ENCODE results near the gene DPT. TPM values are rescaled to one million over a fixed set of nuclear protein-coding genes. Genes with fewer than 3 reads are reported as not detected.
A peak's percentile ranks its signal among the peaks of the same experiment; 100 is the strongest.
"Not testable (repeated sequence)": the region's sequence is repeated elsewhere in the genome, so short reads cannot be mapped to it uniquely, and the experiment has no call there.

Gene DPT
- not detected in 2 replicates for total RNA-seq (2014; rRNA removed; shearing (Covaris generic))

GRCh38 chr1:168728473-168729404 lies at the start of gene DPT:
Gene DPT, minus strand, starts transcription at chr1:168729206. Its CDS starts 32 bp downstream, at chr1:168729174.
- in situ Hi-C loops (cut with HindIII; ENCODE audit: low sequenced_read_pairs): no loop called here
- no peak for DNase-seq (ENCODE audit: low spot score)

DNA sequence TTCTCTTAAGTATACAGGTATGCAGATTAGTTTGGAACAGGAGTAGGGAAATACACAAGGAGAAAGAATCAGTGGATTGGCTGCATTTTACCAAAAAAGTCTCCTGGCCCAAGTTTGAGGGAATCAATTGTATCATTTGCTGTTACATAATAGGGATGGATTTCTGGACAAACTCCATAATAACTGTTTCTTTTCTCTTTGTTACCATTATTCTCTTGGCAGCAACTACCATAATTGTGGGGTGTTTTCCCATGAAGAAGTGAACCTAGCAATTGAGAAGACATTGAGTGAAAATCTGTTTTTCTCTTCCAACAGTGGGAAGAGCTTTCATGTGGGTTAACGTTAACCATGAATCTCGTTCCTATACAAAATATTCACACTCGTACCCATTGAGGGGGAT lies 46.4 kb upstream of the DPT start:
- no peak for DNase-seq (ENCODE audit: low spot score)
- in situ Hi-C loops (cut with HindIII; ENCODE audit: low sequenced_read_pairs): no loop called here

DNA sequence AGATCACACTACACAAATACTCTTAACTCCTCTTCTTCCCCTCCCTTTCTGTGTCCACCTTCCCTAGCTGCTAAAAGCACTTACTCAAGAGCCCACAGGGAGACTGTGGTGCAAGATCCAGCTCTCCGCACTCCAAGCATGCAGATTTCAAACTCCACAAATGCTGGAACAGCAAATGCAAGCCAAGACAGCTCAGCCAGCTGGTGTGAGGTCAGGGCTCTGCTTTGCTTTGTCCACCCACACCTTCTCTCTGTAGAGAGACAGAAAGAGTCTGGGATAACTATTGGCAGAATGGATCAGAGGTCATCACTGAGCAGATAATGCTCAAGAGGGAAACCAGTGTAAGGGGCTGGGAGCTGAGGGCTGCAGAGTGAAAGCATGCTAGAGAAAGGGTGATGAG lies 45.2 kb upstream of the DPT start:
- in situ Hi-C loops (cut with HindIII; ENCODE audit: low sequenced_read_pairs): no loop called here
- no peak for DNase-seq (ENCODE audit: low spot score)

GRCh38 chr1:168772428-168773060 lies 43.5 kb upstream of the DPT start:
- no peak for DNase-seq (ENCODE audit: low spot score)

DNA sequence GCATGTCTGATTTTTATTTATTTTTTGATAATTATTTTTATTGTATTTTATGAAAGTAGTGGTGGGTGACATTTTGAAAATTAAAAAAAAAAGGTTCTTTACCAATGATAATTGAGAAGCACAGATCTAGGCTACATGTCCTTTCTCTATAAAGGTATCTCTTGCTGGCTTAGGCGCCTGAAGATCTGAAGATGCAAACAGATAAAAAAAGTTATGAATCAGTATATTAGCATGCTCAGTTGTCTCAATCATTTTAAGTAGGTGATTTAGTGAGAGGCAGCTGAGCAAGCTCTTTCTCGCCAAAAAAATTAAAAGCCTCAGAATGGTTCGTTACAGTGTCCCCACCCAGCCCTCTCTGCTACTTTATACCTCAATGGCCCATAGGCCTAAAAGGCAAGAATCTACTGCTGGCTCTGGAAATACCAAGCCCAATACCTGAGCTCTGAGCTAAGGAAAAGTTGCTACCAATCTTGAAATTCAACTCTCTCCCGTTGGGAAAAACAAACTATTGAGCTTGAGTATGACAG lies 42.2 kb upstream of the DPT start:
- DNase-seq (ENCODE audit: low spot score): no peak
- in situ Hi-C loops (cut with HindIII; ENCODE audit: low sequenced_read_pairs): no loop called here

More at GRCh38 chr1:168772428-168773060, 43.5 kb upstream of the DPT start:
- in situ Hi-C loops (cut with HindIII; ENCODE audit: low sequenced_read_pairs): no loop called here

GRCh38 chr1:168769893-168770292 lies 40.9 kb upstream of the DPT start:
- in situ Hi-C loops (cut with HindIII; ENCODE audit: low sequenced_read_pairs); DNase-seq (ENCODE audit: low spot score): not testable (repeated sequence)

- DNase-seq (ENCODE audit: low spot score): peak; percentile 11
- in situ Hi-C loops (cut with HindIII; ENCODE audit: low sequenced_read_pairs): no loop called here
Measured at GRCh38 chr1:168767894-168768584, 39.0 kb upstream of the DPT start.

DNA sequence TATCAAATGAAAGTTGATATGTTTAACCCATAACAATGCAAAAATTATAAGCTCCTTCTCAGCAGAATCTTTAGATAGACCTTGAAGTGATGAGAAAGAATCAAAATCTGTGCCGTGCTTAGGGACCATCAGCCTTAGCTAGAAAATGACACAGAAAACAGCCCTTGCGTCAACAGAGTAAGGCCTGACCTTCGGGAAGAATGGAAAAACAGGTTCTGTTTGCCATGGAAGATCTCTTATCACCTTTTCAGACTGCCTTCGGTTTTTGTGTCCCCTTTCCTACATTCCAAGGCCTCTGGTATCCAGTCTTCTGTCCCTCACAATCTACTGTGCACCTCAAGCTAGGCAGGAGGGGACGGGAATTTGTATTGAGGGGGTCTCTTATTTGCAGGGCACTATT lies 37.6 kb upstream of the DPT start:
- in situ Hi-C loops (cut with HindIII; ENCODE audit: low sequenced_read_pairs): no loop called here
- DNase-seq (ENCODE audit: low spot score): no peak

DNA sequence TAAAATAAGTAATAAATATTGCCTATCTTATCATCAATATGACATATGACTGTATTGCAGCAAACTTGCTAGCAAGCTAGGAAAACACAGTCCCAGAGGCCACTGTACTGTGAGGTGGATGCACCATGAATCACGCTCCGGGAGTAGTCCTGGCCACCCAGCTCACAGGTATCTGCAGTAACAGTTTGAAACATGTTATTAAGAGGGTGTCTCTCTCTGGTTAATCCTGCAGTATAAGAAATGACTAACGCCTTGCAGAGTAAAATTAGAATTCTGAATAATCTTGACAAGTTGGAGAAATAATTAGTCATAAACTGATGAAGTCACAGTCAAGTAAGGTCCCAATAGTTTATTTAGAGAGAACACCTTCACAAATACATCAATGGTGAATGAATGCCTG lies 34.0 kb upstream of the DPT start:
- no peak for DNase-seq (ENCODE audit: low spot score)
- in situ Hi-C loops (cut with HindIII; ENCODE audit: low sequenced_read_pairs): no loop called here

GRCh38 chr1:168762473-168762872 lies 33.5 kb upstream of the DPT start:
- no peak for DNase-seq (ENCODE audit: low spot score)
- in situ Hi-C loops (cut with HindIII; ENCODE audit: low sequenced_read_pairs): no loop called here

DNA sequence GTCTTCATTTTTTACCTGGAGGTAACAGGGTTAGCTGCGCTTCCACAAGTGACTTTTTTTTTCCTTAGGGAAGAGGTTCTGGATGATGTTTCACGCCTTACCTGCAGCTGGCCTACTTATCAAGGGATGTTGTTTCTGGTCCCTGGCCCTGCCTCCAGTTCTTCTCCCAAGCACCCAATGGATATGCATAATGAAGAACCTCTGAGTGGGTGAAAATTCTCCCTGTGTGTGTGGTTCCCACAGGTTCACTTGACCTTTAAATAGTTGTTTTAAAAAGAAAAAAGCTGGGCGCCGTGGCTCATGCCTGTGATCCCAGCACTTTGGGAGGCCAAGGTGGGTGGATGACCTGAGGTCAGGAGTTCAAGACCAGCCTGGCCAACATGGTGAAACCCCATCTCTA lies 31.8 kb upstream of the DPT start:
- no peak for DNase-seq (ENCODE audit: low spot score)
- in situ Hi-C loops (cut with HindIII; ENCODE audit: low sequenced_read_pairs): no loop called here

DNA sequence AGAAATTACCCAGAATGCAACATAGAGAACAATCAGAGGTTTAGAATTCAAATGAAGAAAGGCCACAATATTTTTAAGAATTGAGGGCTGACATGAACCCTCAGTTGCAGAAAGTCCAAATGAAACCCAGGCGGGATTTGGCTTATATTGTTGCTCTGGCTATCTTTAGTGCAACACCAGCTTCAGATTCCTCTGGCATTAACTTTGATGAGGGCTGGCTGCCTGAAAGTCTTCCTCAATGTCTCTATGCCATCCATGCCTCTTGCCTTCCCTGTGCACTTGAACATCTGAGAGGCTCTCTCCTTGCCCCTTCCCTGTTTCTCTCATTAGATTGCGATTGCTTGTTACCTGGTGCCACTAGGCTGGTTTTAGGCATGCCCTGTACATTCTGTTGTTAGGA lies 31.2 kb upstream of the DPT start:
- in situ Hi-C loops (cut with HindIII; ENCODE audit: low sequenced_read_pairs): no loop called here
- no peak for DNase-seq (ENCODE audit: low spot score)

DNA sequence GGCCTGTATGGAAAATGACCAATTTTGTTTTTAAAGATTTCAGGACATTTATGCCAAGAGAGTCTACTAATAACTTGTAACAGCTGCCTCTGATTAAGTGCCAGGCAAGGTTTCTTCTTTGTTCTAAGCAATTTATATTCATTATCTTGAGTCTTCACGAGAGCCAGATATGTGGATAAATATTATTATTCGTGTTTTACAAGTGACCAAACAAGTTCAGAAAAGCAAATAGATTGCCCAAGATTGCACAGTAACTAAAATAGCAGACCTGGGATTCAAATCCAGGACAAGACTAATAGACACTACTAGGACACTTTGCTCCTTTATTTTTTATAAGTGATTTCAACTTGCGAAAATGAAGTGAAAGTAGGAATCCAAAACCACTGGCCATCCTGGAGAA lies 30.1 kb upstream of the DPT start:
- in situ Hi-C loops (cut with HindIII; ENCODE audit: low sequenced_read_pairs): no loop called here
- DNase-seq (ENCODE audit: low spot score): no peak

- in situ Hi-C loops (cut with HindIII; ENCODE audit: low sequenced_read_pairs): no loop called here
Measured at GRCh38 chr1:168758503-168758902, 29.5 kb upstream of the DPT start.

GRCh38 chr1:168755800-168756418 lies 26.9 kb upstream of the DPT start:
- no peak for DNase-seq (ENCODE audit: low spot score)
- in situ Hi-C loops (cut with HindIII; ENCODE audit: low sequenced_read_pairs): no loop called here

More at GRCh38 chr1:168758503-168758902, 29.5 kb upstream of the DPT start:
- no peak for DNase-seq (ENCODE audit: low spot score)

- DNase-seq (ENCODE audit: low spot score): no peak
- in situ Hi-C loops (cut with HindIII; ENCODE audit: low sequenced_read_pairs): no loop called here
Measured at GRCh38 chr1:168752171-168752832, 23.3 kb upstream of the DPT start.

GRCh38 chr1:168751195-168751650 lies 22.2 kb upstream of the DPT start:
- no peak for DNase-seq (ENCODE audit: low spot score)
- in situ Hi-C loops (cut with HindIII; ENCODE audit: low sequenced_read_pairs): no loop called here

GRCh38 chr1:168742994-168743650 lies 14.1 kb upstream of the DPT start:
- no peak for DNase-seq (ENCODE audit: low spot score)
- in situ Hi-C loops (cut with HindIII; ENCODE audit: low sequenced_read_pairs): no loop called here

Data from G401 (cell line).